Measurements from ENCODE around the gene GGCX. TPM values are rescaled to one million over a fixed set of nuclear protein-coding genes. Genes with fewer than 3 reads are reported as not detected.
"Not testable (repeated sequence)": the region's sequence is repeated elsewhere in the genome, so short reads cannot be mapped to it uniquely, and the experiment has no call there.

The GGCX gene
- total RNA-seq, 3 donors from 2014 or later, result 26.4 to 39.1 (median 31.7) TPM

- peak overlapping the region; percentile 92 for H3K4me3 ChIP-seq
- peaks cover 16% of the 10 kb centered on the region for H3K4me1 ChIP-seq (ENCODE audit: low read depth)
- no peak for TF ChIP-seq CTCF (IDR thresholded peaks at IDR 0.05)
- ATAC-seq (peak; percentile 4), DNase-seq (no peak)
- H3K9me3 ChIP-seq, result no peaks in the 10 kb centered on the region
- H3K36me3 ChIP-seq (ENCODE audit: low read depth), result no peaks in the 10 kb centered on the region
- intact Hi-C loops (cut with DNase I, micrococcal nuclease), result no loop called here
These were observed 34.7 kb upstream of the GGCX start for GRCh38 chr2:85596026-85596333.

- TF ChIP-seq CTCF (IDR thresholded peaks at IDR 0.05), result no peak
- Histone ChIP-seq H3K4me3 (peak within 1 kb of the TSS; percentile 92), H3K36me3 (ENCODE audit: low read depth) (no peaks in the 10 kb centered on the region), H3K4me1 (ENCODE audit: low read depth) (peaks cover 16% of the 10 kb centered on the region), H3K9me3 (no peaks in the 10 kb centered on the region)
- peak; percentile 93 to 96 (median 96) for DNase-seq
- peak; percentile 97 for ATAC-seq
- intact Hi-C loops (cut with DNase I, micrococcal nuclease), result no loop called here
These were observed 34.2 kb upstream of the GGCX start, which contains the start of gene RNF181 for GRCh38 chr2:85595301-85596025. Gene RNF181, plus strand, starts transcription at chr2:85595745. Its CDS starts 19 bp downstream, at chr2:85595764.

DNA sequence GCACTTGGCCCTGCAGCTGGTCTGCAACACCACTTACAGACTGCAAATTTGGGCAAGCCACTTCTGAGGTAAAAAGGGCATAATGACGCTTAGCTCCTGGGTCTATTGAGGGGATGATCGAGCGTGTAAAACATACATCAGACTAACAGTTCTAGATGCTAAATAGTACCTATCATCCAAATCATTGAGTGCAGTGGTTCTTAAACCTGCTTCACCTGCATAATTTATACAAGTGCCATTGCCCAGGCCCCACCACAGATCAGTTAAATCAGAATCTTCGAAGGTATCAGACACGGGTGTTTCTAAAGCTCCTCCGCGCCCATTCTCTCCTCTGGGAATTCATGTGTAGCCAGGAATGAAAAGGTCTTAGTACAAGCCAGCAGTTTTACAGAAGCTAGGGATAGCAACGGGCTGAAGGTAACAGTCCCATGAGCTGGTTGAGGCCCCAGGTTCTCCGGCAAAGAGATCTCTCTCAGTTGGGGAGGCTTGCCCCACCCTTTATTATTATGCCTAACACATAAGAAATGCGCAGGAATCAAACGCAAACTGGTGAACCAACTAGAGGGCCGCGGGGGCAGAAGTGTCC, 33.5 kb upstream of the GGCX start:
- DNase-seq (peak in 1 of 3 donors; percentile 10), ATAC-seq (no peak)
- H3K4me1 ChIP-seq (ENCODE audit: low read depth), result peaks cover 16% of the 10 kb centered on the region
- no peak for TF ChIP-seq CTCF (IDR thresholded peaks at IDR 0.05)
- intact Hi-C loops (cut with DNase I, micrococcal nuclease), result no loop called here
- H3K9me3 ChIP-seq, result no peaks in the 10 kb centered on the region
- no peaks in the 10 kb centered on the region for H3K36me3 ChIP-seq (ENCODE audit: low read depth)
- peak overlapping the region; percentile 92 for H3K4me3 ChIP-seq

- ATAC-seq, result no peak
- H3K9me3 ChIP-seq, result no peaks in the 10 kb centered on the region
- H3K4me3 ChIP-seq, result no peak overlapping the region
- intact Hi-C loops (cut with DNase I, micrococcal nuclease), result no loop called here
- no peaks in the 10 kb centered on the region for H3K36me3 ChIP-seq (ENCODE audit: low read depth)
- no peak for TF ChIP-seq CTCF (IDR thresholded peaks at IDR 0.05)
- peaks cover 16% of the 10 kb centered on the region for H3K4me1 ChIP-seq (ENCODE audit: low read depth)
- no peak for DNase-seq
These were observed 31.7 kb upstream of the GGCX start for GRCh38 chr2:85593023-85593422.

- H3K4me1 ChIP-seq (ENCODE audit: low read depth), result peaks cover 16% of the 10 kb centered on the region
- peak in 1 of 3 donors; percentile 18 for DNase-seq
- intact Hi-C loops (cut with DNase I, micrococcal nuclease); H3K36me3 ChIP-seq (ENCODE audit: low read depth); H3K4me3 ChIP-seq; H3K9me3 ChIP-seq; ATAC-seq: not testable (repeated sequence)
These were observed 31.0 kb upstream of the GGCX start for GRCh38 chr2:85592299-85592698.

GRCh38 chr2:85591563-85591962, 30.3 kb upstream of the GGCX start:
- no peaks in the 10 kb centered on the region for H3K36me3 ChIP-seq (ENCODE audit: low read depth)
- no peak for TF ChIP-seq CTCF (IDR thresholded peaks at IDR 0.05)
- peaks cover 12% of the 10 kb centered on the region for H3K4me1 ChIP-seq (ENCODE audit: low read depth)
- peak in 1 of 3 donors; percentile 26 for DNase-seq
- intact Hi-C loops (cut with DNase I, micrococcal nuclease), result no loop called here
- no peak for ATAC-seq
- no peaks in the 10 kb centered on the region for H3K9me3 ChIP-seq
- H3K4me3 ChIP-seq, result no peak overlapping the region

All from mucosa of descending colon (tissue), 3 donors.